Pancreas (tissue), 10 donors: Measurements from ENCODE around the gene PGF. TPM values are rescaled to one million over a fixed set of nuclear protein-coding genes. Genes with fewer than 3 reads are reported as not detected.

Source experiments
- ATAC-seq, 4 donors: fragments of 200-7000 bp; cut with Tn5 transposase; one replicate each; pipeline versions ENCODE4 v1.8.0 to v1.9.1; 2020; ENCODE audit warnings: mild to moderate bottlenecking in 4 of 4, moderate library complexity in 4 of 4
- DNase-seq, 6 donors: peaks; one replicate each; pipeline ENCODE4 v3.0.0-alpha.2; 2020
- FAIRE-seq: peaks from 2 replicates; lab custom pipeline; 2012; peaks lifted over from hg19 to GRCh38; lab: Jason Lieb, UNC
- H3K27ac ChIP-seq, 4 donors: fragments of 200-600 bp; sonication (generic); 1 replicate in 3 of 4; 2 replicates in 1 of 4; pipeline versions ENCODE4 v1.5.0 to v1.8.0; 2020
- H3K27me3 ChIP-seq, 4 donors: fragments of 200-600 bp; one replicate each; pipeline ENCODE4 v1.8.0; 2021
- H3K36me3 ChIP-seq, 3 donors: fragments of 200-600 bp; sonication (generic) in 1 of 3; one replicate each; pipeline versions ENCODE4 v1.5.0 to v1.8.0; 2020 to 2021
- H3K4me1 ChIP-seq, 3 donors: fragments of 200-600 bp; one replicate each; pipeline ENCODE4 v1.8.0; 2021
- H3K4me3 ChIP-seq, 4 donors: fragments of 200-600 bp; sonication (generic) in 2 of 4; one replicate each; pipeline versions ENCODE4 v1.5.0 to v1.8.0; 2020 to 2021
- H3K9me3 ChIP-seq, 4 donors: fragments of 200-600 bp; one replicate each; pipeline ENCODE4 v1.8.0; 2021
- WGBS, 2 donors: extraction: QIAGEN DNeasy Blood & Tissue Kit; methylation state at CpG; one replicate each; pipeline ENCODE4 v1.1.7; 2013; 5-methylcytosine and 5-hydroxymethylcytosine counted together
- intact Hi-C, 3 donors: fragments of 100-400 bp; cut with DNase I; formaldehyde crosslinking; loops; one replicate each; pipeline versions ENCODE4 v1.11.1 to v1.14.2; 2022
- polyA plus RNA-seq, 2 donors: library from polyadenylated mRNA; stranded (reverse); fragments of 200-250 nt; gene quantifications; one replicate each; pipeline ENCODE4 v1.2.3, GENCODE V29; 2013
- total RNA-seq, 6 donors: library from RNA; stranded (reverse); fragmentation: NEBNext Ultra II Directional in 4 of 6; extraction: Animal tissue kit (Norgen Biotek cat#: 25700) in 4 of 6; gene quantifications; one replicate each; pipeline versions ENCODE4 v1.2.1 to v1.2.4, GENCODE V29; 2021 to 2023
- TF ChIP-seq, protein P1 (sequence below), 4 donors: fragments of 200-600 bp; sonication (generic) in 3 of 4; IDR thresholded peaks; one replicate each; pipeline versions ENCODE4 v1.5.0 to v1.8.0; 2021; ENCODE audit warnings: antibody characterized with exemption in 4 of 4
- donor health status: healthy with polysubstance abuse.
- donor health status: DM: no; HTN: no; CAD: no; lungs with moderate emphysema.
- donor health status: DM: no; HTN: no; CAD: no.
- donor health status: control.
- donor health status: control.
- donor health status: Bipolar disorder and iron deficiency.
- donor health status: DM: yes; HTN: yes; CAD: no.
- donor health status: DM: no; HTN: no; CAD: no.
- donor health status: DM: no; HTN: no; CAD: no.
- donor health status: DM: yes; HTN: yes; CAD: no.

PGF gene
- total and polyA plus RNA-seq, 8 donors: 0.73 to 4.7 (median 1.6) TPM

DNA sequence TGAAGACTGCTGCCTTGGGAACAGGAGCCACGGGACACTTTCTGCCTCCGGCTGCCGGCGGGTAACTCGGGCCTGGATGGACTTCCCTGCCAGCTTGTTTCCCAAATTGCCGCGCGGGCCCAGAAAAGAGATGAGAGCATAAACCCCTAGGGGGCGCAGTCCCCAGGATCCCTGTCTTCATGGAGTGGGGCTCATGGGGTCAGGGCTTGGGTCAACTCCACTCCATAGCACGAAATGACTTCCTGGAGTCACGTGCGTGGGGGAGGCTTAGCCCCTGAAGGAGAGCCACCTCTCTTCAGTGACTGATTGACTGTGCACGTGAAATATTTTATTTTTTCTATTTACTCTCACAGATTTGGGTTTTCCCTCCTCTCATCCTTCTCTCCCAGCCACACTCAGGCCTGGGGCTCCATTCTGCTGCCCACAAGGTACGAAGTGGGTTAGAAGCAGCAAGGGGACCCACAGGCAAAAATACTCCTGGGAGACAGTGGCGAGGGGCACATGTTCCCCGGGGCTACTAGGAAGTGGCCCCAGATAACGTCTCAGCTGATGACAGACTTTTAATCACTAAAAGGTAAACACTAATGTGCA, 10.0 kb downstream of the PGF start:
- peak; percentile 33 to 65 (median 47) for ATAC-seq
- 36 to 42% methylated on average over 17 of the region's 17 CpGs for WGBS, 2 donors
- Histone ChIP-seq H3K27me3 (no peaks in the 10 kb centered on the region), H3K4me3 (no peak overlapping the region), H3K27ac (no peak overlapping the region), H3K9me3 (no peaks in the 10 kb centered on the region), H3K4me1 (no peaks in the 10 kb centered on the region), H3K36me3 (no peaks in the 10 kb centered on the region)
- FAIRE-seq: no peak
- intact Hi-C loops: loop anchor here in 2 of 3 donors (5.0 kb wide), 2 partner anchors 137 to 142 kb away; no protein-coding TSS in a partner anchor
- TF ChIP-seq, protein P1, sequence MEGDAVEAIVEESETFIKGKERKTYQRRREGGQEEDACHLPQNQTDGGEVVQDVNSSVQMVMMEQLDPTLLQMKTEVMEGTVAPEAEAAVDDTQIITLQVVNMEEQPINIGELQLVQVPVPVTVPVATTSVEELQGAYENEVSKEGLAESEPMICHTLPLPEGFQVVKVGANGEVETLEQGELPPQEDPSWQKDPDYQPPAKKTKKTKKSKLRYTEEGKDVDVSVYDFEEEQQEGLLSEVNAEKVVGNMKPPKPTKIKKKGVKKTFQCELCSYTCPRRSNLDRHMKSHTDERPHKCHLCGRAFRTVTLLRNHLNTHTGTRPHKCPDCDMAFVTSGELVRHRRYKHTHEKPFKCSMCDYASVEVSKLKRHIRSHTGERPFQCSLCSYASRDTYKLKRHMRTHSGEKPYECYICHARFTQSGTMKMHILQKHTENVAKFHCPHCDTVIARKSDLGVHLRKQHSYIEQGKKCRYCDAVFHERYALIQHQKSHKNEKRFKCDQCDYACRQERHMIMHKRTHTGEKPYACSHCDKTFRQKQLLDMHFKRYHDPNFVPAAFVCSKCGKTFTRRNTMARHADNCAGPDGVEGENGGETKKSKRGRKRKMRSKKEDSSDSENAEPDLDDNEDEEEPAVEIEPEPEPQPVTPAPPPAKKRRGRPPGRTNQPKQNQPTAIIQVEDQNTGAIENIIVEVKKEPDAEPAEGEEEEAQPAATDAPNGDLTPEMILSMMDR (IDR thresholded peaks at IDR 0.05): peak; percentile 23 to 45 (median 34)
- DNase-seq: peak in 2 of 6 donors; percentile 52 to 59

DNA sequence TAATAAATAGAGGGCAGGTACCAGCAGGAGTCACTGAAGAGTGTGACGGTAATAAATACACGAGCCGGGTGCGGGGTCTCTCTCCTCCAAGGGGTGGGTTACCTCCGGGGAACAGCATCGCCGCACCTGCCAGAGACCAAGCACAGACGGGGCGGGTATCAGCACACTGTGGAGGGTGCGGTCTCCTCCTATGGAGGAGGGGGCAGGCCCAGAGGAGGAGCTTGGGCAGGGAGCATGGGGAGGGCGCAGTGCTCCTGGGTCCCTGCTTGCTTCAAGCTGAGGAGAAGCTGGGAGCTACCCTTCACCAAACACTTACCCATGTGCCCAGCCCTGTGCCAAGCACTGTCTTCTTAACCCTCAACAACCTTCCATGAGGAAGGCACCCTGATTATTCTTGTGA, 12.8 kb downstream of the PGF start:
- no peaks in the 10 kb centered on the region for H3K27me3 ChIP-seq
- intact Hi-C loops: no loop called here
- H3K4me1 ChIP-seq: no peaks in the 10 kb centered on the region
- DNase-seq: no peak
- H3K9me3 ChIP-seq: no peaks in the 10 kb centered on the region
- no peak overlapping the region for H3K4me3 ChIP-seq
- TF ChIP-seq, protein P1 (IDR thresholded peaks at IDR 0.05): no peak
- no peaks in the 10 kb centered on the region for H3K36me3 ChIP-seq
- H3K27ac ChIP-seq: no peak overlapping the region
- no peak for FAIRE-seq
- 81 to 85% methylated on average over 11 of the region's 11 CpGs for WGBS, 2 donors
- no peak for ATAC-seq

DNA sequence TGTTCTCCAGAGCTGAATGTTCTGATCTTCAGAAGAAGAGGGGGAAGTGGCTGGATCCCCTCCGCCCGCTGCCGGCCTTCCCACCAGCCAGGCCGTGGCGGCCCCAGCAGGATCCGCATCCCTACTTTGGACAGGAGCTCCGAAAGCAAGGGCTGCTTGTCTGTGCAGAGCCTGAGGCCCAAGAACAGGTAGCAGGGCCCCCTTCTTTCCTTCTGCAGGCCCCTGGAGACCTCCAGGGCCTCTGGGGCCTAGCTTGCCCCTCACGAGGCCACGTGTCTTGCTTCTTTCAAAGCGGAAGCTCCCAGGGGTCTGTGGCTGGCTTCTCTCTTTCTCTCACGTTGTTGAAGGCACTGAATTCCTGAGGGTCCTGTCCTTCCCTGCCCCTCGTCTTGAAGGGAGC, 13.2 kb downstream of the PGF start:
- DNase-seq: no peak
- intact Hi-C loops: no loop called here
- H3K27me3 ChIP-seq: no peaks in the 10 kb centered on the region
- H3K36me3 ChIP-seq: no peaks in the 10 kb centered on the region
- no peak for ATAC-seq
- no peak overlapping the region for H3K4me3 ChIP-seq
- no peaks in the 10 kb centered on the region for H3K9me3 ChIP-seq
- TF ChIP-seq, protein P1 (IDR thresholded peaks at IDR 0.05): no peak
- peak overlapping the region in 2 of 4 donors; percentile 37 to 50 for H3K27ac ChIP-seq
- no peak for FAIRE-seq
- no peaks in the 10 kb centered on the region for H3K4me1 ChIP-seq
- 85 to 87% methylated on average over 12 of the region's 12 CpGs for WGBS, 2 donors

DNA sequence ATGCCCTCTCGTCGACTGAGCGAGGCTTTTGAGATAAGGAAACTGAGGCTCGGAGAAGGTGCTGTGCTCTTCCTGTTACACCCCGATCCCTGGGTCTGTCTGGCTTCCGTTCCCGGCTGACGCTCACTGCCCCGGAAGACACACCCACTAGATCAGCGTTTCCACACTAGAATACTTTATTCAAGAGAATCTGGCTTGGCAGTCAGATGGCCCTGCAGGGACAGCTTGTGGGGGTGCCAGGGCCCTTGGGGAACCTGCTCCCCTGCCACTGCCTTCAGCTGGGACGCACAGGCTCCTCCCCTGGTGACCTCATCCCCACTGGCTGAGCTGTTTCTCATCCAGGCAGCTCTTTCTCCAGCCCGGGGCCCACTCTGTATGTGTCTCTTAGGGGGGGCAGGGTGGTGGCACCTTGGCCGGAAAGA, 13.7 kb downstream of the PGF start:
- intact Hi-C loops: no loop called here
- H3K27ac ChIP-seq: peak overlapping the region in 2 of 4 donors; percentile 37 to 50
- peak in 3 of 4 donors; percentile 16 to 32 (median 26) for ATAC-seq

More for the DNA sequence above, 13.7 kb downstream of the PGF start:
- DNase-seq: peak in 1 of 6 donors; percentile 14
- H3K27me3 ChIP-seq: no peaks in the 10 kb centered on the region
- no peaks in the 10 kb centered on the region for H3K36me3 ChIP-seq
- FAIRE-seq: no peak
- no peak overlapping the region for H3K4me3 ChIP-seq
- no peaks in the 10 kb centered on the region for H3K9me3 ChIP-seq
- TF ChIP-seq, protein P1 (IDR thresholded peaks at IDR 0.05): no peak
- H3K4me1 ChIP-seq: no peaks in the 10 kb centered on the region
- WGBS, 2 donors: 60 to 64% methylated on average over 13 of the region's 13 CpGs
